ENCODE results near the gene DUSP12. TPM values are rescaled to one million over a fixed set of nuclear protein-coding genes. Genes with fewer than 3 reads are reported as not detected.

Gene DUSP12
- total RNA-seq, 1 donor from 2014 or later = 21.8 TPM

DNA sequence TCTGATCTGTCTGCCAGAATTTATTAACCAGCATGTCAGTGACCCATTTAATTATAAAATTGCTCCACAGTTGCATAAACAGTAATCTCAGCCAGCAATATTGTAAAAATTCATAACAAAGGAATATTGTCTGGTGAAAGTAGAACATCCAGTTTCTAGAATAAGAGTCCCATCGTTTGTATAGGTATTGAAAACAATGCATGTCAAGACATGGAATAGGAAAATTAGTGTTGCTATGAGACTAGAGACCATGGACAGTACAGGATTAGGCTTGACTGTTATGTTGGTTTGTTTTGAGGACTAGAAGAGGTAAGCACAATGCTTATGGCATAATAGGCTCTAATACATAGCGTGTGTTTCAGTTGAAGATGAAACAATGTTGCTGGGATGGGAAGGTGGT, 53.6 kb downstream of the DUSP12 start:
- no peaks in the 10 kb centered on the region for H3K27me3 Mint-ChIP-seq (ENCODE audit: unreplicated experiment)
- no peak overlapping the region for H3K4me3 Mint-ChIP-seq (ENCODE audit: unreplicated experiment)
- H3K36me3 Mint-ChIP-seq (ENCODE audit: unreplicated experiment) = peaks cover 28% of the 10 kb centered on the region
- DNase-seq (ENCODE audit: extremely low spot score, unreplicated experiment) = no peak
- H3K4me1 Mint-ChIP-seq (ENCODE audit: unreplicated experiment) = peaks cover 26% of the 10 kb centered on the region
- no peak overlapping the region for H3K27ac Mint-ChIP-seq (ENCODE audit: unreplicated experiment)
- no peaks in the 10 kb centered on the region for H3K9me3 Mint-ChIP-seq (ENCODE audit: unreplicated experiment)
- TF ChIP-seq, protein P1, sequence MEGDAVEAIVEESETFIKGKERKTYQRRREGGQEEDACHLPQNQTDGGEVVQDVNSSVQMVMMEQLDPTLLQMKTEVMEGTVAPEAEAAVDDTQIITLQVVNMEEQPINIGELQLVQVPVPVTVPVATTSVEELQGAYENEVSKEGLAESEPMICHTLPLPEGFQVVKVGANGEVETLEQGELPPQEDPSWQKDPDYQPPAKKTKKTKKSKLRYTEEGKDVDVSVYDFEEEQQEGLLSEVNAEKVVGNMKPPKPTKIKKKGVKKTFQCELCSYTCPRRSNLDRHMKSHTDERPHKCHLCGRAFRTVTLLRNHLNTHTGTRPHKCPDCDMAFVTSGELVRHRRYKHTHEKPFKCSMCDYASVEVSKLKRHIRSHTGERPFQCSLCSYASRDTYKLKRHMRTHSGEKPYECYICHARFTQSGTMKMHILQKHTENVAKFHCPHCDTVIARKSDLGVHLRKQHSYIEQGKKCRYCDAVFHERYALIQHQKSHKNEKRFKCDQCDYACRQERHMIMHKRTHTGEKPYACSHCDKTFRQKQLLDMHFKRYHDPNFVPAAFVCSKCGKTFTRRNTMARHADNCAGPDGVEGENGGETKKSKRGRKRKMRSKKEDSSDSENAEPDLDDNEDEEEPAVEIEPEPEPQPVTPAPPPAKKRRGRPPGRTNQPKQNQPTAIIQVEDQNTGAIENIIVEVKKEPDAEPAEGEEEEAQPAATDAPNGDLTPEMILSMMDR (IDR thresholded peaks at IDR 0.05) = no peak

DNA sequence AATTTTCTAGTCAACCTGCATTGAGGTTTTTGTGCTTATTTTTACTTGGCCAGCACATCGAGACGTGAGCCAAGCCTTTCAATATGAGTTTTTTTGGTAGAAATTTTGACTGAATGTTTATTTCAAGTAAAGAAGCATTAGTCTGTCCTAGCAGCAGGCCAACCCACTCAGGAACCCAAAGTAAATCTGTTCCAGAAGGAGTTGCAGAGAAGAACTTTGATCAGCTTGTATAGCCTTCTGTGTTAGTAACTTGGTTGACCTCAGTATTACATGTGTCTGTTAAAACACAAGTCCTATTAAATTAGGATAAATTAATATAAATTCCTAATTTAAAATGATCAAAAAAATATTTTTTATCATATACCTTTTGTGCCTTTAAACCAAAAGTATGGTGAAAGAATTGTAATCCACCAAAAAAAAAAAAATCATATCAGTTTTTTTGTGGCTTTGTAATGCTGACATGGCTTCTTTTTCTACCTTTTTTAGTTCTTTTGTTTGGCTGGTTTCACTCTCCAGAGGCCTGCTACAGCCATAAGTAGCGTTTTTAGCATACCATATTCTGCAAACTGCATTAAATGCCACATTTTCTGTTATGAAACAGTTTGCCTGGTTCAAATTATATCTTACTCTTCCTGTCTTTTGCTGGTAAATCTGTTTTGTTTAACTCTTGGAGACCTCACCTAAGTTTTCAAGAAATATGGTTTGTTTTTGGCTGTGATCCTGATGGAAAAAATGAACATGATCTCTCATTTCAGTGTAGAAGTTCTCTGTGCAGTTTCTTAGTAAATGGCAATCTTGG, 56.0 kb downstream of the DUSP12 start:
- Mint-ChIP-seq H3K36me3 (ENCODE audit: unreplicated experiment) (peaks cover 34% of the 10 kb centered on the region), H3K27ac (ENCODE audit: unreplicated experiment) (peak overlapping the region; percentile 70), H3K4me3 (ENCODE audit: unreplicated experiment) (no peak overlapping the region), H3K9me3 (ENCODE audit: unreplicated experiment) (peaks cover 1% of the 10 kb centered on the region), H3K27me3 (ENCODE audit: unreplicated experiment) (no peaks in the 10 kb centered on the region), H3K4me1 (ENCODE audit: unreplicated experiment) (peaks cover 27% of the 10 kb centered on the region)
- DNase-seq (ENCODE audit: extremely low spot score, unreplicated experiment) = no peak
- TF ChIP-seq, protein P1 (IDR thresholded peaks at IDR 0.05) = no peak

Other genes with a start within 250 kb of the DUSP12 start
- not detected in 2 replicates for gene FCGR2A, start 244.3 kb upstream of the DUSP12 start, total RNA-seq
- gene HSPA6, start 225.2 kb upstream of the DUSP12 start, total RNA-seq = not detected in 2 replicates
- gene FCGR3A, start 200.0 kb upstream of the DUSP12 start, total RNA-seq = not detected in 2 replicates
- not detected in 2 replicates for gene FCGR3B, start 118.6 kb upstream of the DUSP12 start, total RNA-seq
- gene FCGR2B, start 86.6 kb upstream of the DUSP12 start, total RNA-seq = not detected in 2 replicates
- not detected in 2 replicates for gene FCRLA, start 42.6 kb upstream of the DUSP12 start, total RNA-seq
- gene FCRLB, start 28.2 kb upstream of the DUSP12 start, total RNA-seq = 0.27 TPM in 1 of 2 replicates, not detected in the other
- gene ATF6, start 16.5 kb downstream of the DUSP12 start, total RNA-seq = 29.7 and 32.2 TPM in 2 replicates

All from osteocyte (in vitro differentiated cells).